HK-2 (cell line): ENCODE measurements around the gene ACOX1.

Experiments
- DNase-seq: peaks from one replicate; pipeline ENCODE4 v3.0.0-alpha.2; 2018; ENCODE audit not compliant: unreplicated experiment

ACOX1 gene

DNA sequence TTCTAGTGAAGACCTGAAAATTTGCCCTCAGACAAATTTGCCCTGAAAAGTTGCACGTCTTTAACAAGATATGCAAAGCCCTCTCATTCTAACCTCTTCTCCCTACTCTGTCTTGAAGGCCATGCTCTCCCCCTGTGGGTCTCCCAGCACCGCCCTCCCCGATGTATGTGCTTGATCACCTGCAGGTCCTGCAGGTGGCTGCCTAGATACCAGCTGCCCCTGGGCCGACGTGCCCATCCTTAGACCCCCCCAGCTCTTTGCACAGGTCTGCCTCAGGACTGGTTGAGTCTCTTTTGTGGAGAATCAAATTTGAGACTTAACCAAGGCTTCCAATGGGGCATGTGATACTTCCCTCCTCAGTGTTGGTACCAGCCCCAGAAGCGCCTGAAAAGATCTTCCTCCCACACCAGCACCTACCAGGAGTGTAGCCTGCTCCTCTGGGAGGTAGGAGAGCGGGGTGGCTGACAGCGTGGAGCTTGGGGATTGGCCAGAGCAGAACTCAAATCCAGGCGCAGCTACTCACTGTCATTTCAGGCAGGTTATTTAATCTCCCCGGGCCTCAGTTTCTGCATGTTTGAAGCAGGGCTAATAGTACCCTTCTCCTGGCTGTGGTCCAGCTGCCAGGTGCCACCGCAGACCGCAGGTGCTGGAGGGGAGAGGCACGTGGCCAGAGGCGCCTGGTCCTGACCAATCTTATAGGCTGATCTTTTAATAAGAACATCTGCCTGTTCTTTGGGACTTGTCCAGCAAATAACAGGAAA, 69.7 kb downstream of the ACOX1 start:
- no peak for DNase-seq

DNA sequence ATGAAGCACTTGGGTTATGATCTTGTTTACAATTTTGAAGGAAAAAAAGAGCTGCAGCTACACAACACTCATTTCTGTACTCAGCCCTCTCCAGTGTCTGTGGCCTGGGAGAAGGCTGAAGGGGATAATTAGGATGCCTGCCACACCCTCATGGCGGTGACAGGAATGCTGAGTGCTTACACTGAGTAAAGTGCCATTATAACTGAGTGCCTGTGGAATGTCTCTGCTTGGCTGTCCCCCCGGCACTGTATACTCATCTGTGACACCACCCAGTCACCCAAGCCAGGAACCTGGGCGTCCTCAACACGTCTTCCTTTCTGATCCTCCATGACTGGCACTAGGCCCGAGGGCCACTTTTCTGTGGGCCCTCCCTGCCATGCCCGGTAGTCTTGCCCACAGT, 70.8 kb downstream of the ACOX1 start:
- DNase-seq, result no peak

DNA sequence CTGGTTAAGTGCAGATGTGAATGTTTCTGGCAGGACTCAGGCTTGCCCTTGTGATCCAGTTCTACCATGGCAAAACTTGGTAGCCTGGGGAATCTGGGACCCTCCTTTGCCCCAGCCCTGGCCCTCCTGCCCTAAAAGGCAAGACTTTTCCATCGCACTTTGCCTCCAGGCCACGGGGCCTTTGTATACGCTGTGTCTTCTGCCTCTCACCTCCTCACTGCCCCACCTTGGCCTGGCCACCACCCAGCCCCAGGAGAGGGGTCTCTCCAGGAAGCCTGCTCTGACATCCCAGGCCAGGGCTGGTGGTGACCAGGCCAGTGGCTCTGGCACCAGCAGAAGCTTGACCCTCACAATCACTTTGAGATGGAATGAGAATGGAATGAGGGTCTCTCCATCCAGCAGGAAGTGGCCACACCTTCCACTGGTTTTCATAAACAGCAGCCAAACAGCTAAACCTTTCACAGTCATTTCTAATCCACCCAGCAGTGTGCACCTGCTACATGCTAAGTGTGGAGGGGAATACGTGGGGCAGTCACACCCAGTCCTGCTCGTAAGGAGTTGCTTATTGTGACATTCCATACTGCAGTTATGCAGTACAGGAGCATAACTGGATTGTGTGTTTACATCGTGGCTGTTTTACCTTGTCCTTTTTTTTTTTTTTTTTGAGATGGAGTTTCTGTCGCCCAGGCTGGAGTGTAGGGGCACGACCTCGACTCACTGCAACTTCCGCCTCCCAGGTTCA, 72.7 kb downstream of the ACOX1 start:
- no peak for DNase-seq

DNA sequence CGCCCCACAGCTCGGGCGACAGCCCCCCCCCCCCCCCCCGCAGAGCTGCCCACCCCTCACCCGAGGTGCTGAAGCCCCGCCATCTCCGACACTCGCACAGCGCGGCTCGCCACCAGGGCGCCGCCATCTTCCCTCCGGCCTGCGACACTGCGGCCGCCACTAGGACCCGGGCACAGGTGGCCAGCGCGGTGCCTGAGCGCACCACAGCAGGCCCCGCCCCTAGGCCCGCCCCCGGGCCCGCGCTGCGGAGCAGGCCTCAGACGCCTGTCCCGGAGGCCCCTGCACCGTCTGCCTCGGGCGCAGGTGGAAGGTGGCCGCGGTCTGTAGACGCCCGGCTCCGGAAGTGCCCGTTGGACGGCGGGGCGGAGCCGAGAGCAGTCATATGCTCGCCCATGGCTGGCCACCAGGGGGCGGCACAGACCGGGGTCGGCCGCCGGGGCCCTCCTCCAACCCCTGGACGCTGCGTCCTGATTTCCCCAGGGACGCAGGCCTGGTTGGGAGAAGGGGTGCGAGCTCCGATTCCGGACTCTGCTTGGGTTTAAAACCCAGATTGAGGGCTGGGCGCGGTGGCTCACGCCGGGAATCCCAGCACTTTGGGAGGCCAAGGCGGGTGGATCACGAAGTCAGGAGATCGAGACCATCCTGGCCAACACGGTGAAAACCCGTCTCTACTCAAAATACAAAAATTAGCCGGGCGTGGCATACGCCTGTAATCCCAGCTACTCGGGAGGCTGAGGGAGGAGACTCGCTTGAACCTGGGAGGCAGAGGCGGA, 74.0 kb downstream of the ACOX1 start, which contains the start of gene MRPL38:
MRPL38 (minus strand) TSS at position 136 of the 773 bp plus-strand sequence; CDS start at position 127, 9 bp downstream.
- DNase-seq, result peak; percentile 98

DNA sequence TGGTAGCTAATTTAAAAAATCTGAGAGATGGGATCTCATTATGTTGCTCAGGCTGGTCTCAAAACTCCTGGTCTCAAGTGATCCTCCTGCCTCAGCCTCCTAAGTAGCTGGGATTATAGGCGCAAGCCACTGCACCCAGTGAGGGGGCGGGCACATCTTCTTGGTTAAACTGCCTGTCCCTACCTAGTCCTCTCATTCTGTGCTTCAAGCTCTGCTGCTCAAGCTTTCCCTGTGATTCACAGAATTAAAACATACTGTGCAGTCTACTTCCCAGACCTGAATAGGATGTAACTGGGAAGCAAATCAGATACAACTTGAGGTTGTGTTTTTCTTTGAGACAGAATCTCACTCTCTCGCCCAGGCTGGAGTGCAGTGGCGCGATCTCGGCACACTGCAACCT, 76.6 kb downstream of the ACOX1 start:
- no peak for DNase-seq

DNA sequence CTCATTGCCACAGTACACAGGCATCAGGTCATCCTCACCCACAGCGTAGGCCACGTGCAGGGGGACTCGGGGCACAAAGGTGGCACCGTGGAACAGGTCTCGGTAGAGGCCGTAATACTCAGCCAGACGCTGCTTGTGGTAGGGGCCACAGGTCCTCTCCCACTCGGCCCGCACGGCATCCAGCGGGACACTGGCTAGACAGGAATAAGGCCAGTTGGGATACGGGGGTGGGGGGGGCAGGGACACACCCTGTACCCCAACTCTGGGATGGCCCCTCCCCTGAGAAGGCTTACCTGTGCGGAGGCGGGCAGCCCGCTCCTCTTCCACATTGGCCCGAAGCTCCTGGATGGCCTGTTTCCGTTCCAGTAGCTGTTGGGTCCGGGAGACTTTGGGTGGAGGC, 77.2 kb downstream of the ACOX1 start:
- no peak for DNase-seq

DNA sequence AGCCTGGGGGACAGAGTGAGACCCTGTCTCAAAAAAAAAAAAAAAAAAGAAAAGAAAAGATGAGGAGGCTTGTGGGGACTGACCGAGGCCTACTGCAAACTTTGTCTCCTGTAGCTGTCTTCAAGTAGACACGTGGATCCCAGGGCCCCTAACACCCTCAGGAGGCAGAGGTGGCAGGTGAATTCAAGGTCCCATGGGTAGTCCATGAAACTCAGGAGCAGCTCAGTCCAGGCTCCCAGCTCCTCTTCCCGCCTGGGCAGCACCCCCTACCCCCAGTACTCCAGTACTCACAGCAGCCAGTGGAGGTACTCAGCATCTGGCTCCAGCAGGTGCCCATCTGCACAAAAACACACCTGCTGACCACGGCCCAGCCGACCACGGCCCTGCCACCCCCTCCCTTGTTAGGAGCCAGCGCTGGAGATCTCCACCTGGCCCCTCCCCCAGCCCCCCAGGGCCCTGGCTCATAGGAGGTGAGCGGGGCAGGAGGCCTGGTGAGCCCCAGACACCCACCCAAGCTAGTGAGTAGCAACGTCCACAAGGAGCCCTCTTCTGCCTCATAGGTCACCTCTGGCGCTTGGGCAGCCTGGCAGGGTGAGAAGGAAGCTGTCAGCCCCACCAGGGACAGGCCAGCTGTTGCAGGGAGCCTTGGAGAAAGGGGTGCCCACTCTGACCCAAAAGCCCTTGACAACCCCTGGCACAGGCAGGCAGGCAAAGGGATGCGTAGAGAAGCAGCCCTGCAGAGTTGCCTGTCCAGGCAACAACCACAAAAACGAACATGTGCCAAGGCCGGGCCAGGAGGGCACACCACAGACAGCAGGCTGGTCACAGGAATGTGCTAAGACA, 78.1 kb downstream of the ACOX1 start:
- DNase-seq, result no peak

DNA sequence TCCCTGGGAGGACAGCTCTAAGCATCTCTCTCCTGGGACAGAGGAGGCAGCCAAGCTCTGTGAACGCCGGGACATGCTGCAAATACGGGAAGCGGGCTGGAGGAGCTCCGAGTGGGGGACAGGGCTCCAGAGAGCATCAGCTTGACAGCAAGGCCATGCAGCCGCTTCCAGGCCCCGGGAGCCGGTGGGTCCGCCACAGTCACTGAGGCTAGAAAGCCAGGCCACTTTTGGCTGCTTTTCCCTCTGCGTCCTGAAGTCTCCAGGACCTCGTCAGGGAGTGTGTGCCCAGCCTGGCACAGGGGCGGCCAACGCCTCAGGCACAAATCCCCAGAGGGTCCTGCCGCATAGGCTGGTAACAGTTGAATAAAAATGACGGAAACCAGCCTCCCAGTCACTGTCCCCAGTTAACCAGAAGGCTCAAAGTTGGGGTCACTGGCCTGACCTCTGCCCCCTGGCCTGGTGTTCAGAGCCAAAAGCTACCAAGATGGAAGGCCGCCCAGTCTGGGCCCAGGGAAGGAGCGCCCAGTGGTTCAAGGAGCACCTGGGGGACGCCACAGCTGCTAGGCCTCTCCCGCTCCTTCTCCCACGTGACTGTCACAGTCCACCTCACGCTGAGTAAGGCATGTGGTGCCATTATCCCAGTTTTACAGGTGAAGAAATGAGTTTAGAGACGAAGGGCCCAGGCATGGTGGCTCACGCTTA, 79.0 kb downstream of the ACOX1 start:
- DNase-seq, result no peak

DNA sequence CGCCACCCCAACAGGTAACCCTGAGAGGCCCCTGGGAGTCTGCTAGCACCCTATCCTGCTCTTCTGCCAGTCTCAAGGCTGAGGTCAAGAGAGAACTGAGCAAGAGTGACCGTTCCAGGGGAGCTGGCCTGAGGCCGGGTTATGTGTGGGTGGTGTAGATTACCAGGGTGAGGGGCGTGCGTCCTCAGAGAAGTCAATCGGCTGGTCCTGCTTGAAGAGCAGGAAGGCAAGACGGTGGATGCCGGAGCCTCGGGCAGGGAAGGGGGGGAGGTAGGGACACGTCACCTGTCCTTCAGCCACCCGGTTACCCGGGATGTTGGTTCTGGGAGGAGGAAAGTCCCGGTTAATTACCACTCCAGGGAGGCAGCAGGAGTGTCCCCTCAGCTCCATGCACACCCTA, 79.6 kb downstream of the ACOX1 start:
- no peak for DNase-seq

DNA sequence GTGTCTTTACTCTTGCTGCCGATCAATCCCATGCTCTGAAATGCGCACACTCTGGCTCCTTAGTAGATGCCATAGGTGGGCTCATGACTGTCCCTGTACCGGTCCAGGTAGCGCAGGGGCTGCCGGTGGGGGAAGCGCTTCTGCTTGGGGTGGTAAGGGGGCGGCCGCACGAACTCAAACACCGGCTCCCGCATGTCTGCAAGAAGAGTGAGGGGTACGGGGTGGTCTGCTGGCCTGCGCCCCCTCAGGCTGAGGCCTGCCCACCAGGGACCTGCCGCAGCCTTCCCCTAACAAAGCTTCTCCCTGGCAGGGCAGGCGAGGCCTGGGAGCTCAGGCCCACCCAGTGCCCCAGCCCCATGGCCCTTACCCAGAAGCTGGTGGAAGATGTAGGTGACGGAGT, 80.2 kb downstream of the ACOX1 start:
- no peak for DNase-seq

DNA sequence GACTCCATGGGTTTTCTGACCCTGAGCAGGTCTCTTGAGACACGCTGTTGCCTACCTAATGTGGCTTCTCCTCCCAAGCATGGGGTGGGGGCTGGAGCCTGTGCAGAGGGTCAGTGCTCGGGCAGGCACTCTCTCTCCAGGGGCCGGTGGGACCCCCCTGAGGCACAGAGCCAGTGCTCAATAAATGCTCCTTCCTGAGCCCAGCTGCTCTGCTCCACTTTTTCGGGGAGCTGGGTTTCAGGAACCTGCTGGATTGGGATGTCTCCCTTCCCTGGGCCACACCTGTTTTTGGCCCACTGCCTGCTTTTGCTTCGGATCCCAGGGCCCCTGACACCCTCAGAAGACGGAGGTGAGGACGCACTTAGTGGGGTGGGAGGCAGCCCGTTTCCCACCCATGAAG, 80.9 kb downstream of the ACOX1 start:
- no peak for DNase-seq

DNA sequence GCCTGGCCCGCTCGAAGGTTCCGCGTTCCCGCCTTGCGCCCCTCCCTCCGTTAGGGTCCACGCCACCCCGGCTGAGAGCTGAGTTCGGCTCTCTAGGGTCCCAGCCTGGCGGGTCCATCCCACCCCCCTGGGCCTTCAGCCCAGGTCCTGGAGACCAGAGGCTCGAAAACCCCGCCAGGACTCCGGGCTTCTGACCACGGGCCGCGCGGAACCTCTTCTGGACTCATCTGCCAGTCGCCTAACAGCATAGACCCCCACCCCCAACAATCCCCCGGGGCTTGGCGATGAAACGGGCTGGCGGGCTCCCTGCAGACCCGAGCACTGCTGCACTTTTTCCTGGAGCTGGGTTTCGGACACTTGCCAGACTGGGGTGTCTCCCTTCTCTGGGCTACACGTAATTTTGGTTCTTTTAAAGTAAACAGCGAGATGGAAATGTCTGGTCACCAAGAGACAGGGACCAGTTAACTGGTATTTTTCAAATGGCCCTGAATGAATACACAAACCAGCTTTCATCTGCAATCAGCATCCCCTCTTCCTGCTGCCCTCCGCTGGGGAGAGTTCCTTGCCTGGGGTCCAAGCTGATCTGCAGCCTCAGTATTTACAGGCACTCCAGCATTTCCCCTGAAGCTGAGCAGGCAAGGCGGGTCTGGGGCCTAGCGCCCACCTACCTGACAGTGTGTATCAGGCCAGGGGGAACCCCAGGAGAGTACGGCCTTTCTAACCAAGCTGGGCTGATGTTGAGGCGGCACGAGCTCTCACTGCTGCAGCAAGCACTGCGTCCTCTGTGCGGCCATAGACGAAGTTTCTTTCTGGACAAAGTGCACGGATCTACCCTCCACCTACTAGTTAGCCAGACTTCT, 81.6 kb downstream of the ACOX1 start:
- no peak for DNase-seq

DNA sequence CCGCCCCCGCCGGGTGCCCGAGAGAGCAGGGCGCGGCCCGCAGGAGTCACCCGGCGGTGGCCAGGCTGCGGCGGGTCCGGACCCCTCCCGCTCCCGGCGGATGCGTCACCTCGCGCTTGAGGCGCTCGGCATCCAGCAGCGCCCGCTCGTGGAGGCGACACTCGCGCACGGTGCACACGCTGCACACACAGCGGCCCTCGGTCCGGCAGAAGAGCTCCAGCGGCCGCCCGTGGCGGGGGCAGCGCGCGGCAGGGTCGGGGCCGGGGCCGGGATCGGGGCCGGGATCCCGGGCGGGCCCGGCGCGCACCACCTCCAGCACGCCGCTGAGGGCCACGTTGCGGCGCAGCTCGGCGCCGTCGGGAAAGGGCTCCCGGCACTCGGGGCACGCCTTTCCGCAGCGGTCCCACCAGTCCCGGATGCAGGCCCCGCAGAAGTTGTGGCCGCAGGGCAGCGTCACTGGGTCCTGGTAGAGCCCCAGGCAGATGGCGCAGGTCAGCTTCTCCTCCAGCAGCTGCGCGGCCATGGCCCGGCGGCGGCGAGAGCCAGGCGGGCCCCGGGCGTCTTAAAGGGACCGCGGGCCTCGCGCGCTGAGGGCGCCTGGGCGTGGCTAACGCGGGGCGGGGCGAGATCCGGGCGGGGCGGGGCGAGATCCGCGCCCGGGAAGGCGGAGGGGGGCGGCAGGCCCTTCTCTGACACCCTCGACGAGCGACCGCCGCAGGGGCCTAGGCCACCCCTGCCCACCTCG, 82.4 kb downstream of the ACOX1 start, which contains the start of gene TRIM65:
TRIM65 (minus strand) TSS at position 537 of the 745 bp plus-strand sequence; CDS start at position 523, 14 bp downstream.
- DNase-seq, result peak; percentile 78

DNA sequence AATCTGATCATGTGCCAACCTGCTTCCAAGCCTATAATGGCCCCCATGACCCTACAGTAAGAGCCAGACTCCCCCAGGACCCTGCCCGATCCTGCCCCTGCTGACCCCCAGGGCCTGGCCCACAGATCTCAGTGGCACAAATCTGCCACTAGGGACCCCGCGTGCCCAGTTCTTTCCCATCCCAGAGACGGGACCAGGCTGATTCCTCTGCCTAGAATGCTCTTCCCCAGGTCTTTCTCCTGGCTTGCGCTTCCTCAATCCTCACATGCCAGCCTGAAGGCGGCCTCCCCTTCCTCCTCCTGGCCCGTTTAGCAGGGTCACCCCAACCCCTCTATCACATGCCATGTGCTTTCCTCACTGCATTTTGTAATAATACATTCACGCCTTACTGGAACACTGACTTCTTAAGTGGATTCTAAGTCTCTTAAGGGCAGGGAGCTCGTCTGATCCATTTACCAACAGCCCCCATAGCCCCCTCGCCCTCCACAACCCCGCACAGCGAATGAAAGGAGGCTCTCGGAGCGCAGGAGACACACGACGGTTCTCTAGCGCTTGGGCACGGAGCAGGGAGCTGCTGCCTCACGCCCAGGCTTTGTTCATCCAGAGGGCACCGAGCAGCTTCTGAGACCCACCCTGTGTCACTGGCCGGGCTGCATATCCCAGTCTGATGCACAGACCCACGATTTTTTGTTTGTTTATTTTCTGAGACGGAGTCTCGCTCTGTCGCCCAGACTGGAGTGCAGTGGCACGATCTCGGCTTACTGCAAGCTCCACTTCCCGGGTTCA, 83.4 kb downstream of the ACOX1 start:
- no peak for DNase-seq

DNA sequence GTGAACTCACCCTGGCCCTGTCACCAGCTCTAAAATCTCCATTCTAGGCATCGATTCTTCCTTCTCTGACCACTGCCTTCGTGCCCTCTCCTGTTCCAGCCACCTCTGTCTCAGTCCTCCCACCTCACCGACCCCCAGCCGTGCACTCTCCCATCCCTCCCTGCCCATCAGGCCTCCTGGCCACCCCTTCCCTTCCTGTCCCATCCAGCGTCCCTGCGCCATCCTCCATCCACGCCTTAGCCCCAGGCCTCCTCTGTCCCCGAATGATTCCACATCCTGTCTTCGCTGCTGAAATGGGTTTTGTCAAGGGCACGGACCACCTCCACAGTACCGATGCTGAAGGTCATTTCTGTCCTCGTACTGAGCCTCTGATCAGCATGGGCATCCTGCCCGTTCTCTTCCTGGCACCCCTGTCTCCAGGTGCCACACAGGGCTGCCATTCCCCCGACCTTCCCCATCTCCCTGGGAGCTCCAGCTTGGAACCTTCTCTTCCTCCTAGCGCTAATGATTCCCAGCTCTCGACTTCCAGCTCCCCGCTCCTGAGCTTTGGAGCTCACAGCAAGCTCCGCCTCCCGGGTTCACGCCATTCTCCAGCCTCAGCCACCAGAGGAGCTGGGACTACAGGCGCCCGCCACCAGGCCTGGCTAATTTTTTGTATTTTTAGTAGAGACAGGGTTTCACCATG, 84.8 kb downstream of the ACOX1 start:
- no peak for DNase-seq

DNA sequence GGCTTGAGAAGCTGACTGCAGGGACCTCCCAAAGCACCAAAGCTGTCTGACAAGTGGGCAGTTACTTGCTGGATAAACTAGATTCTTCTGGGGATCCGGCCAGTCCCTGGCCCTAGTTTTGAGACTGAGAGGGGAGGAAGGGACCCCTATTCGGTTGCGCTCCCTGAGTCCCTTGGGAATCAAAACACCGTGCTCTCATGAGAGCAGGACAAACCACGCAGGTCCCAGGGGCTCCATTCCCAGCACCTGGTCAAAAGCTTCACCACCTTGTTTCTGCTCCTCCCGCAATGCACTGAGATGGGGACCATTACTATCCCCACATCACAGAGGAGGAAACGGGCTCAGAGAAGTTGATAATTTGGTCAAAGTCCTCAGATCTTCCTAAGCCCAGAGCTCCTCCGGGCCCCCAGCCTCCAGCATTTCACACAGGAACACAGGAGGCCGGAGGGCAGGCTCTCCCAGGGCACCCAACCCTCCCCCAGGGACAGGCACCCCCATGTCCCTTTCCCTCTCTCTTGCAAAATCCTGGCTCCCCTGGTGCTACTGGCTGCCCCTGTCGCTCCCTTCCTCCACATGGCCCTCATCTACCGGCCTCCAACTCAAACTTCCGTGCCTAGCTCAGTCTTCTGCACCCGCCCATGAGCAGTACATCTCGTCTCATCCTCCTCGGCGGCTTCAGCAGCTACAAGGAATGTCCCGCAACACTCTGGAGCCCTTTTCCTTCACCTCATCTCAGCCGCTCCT, 85.5 kb downstream of the ACOX1 start:
- DNase-seq, result no peak
